ENCODE results near the gene TMX2. TPM values are rescaled to one million over a fixed set of nuclear protein-coding genes. Genes with fewer than 3 reads are reported as not detected.

Gene TMX2
- total and polyA plus RNA-seq, 10 of the 15 experiments (the other 5 are each of a cell fraction or from before 2014, with no cell fraction given), result 64.3 to 134 (median 91.6) TPM

- peak; percentile 20; the same call in 1 of the 2 replicates for TF ChIP-seq E2F4 (IDR thresholded peaks at IDR 0.05; ENCODE audit: low read depth, low read length)
- TF ChIP-seq EGR1 (IDR thresholded peaks at IDR 0.05; ENCODE audit: borderline replicate concordance in 1 of 2, low read depth in 2 of 2, low read length in 2 of 2), result peak; percentile 82 to 85
- no peak for TF ChIP-seq EED (IDR thresholded peaks at IDR 0.05; ENCODE audit: low read depth)
- TF ChIP-seq BACH1 (IDR thresholded peaks at IDR 0.05; ENCODE audit: borderline replicate concordance), result peak; percentile 86
These were observed 44.5 kb upstream of the TMX2 start, which contains the start of gene ZDHHC5 (continued) for GRCh38 chr11:57667736-57668433.

- no TSS peak for BruUV-seq (replicated peaks)
- SMC1A ChIA-PET (ENCODE audit: uncharacterized antibody, unreplicated experiment), result no interaction called here
- in situ Hi-C loops (cut with MboI) (loop anchor here (10.0 kb wide), 1 partner anchor 856 kb away; no protein-coding TSS in a partner anchor), intact Hi-C loops (cut with micrococcal nuclease; ENCODE audit: unreplicated experiment) (loop anchor here (5.0 kb wide), 1 partner anchor 1889 kb away; no protein-coding TSS in a partner anchor)
- H3K27ac ChIP-seq (ENCODE audit: control insufficient read depth, insufficient read depth), result peak overlapping the region; percentile 99
- peak overlapping the region; percentile 90 for H3K4me3 ChIP-seq
- peak overlapping the region; percentile 72 for H2AFZ ChIP-seq (ENCODE audit: control insufficient read depth, low read depth, low read length)
- TF ChIP-seq MLLT1 (IDR thresholded peaks at IDR 0.05) (peak; percentile 62), RUNX3 (IDR thresholded peaks at IDR 0.05; ENCODE audit: low read length) (peak; percentile 27; the same call in 1 of the 2 replicates), NR2C1 (IDR thresholded peaks at IDR 0.05) (no peak), EGR1 (IDR thresholded peaks at IDR 0.05; ENCODE audit: borderline replicate concordance in 1 of 2, low read depth in 2 of 2, low read length in 2 of 2) (peak in 1 of 2 experiments; percentile 39; a peak in 1 of 3 replicates), IRF3 (IDR thresholded peaks at IDR 0.05) (no peak)
- H4K20me1 ChIP-seq (ENCODE audit: control insufficient read depth, insufficient read depth), result peaks cover 7% of the 10 kb centered on the region; the same call in 1 of the 2 replicates
- H3K9me3 ChIP-seq (replicated peaks; ENCODE audit: control insufficient read depth, insufficient read depth, low read length), result no peaks in the 10 kb centered on the region
- FAIRE-seq (no peak), DNase-seq (ENCODE audit: low read depth, low spot score) (no peak), ATAC-seq (peak; percentile 24)
- RAD21 ChIA-PET (ENCODE audit: unreplicated experiment), result interaction anchor here (4.8 kb wide), 1 partner anchor 132 kb away, joined by 22 read pairs; no protein-coding TSS in a partner anchor
- H3K36me3 ChIP-seq (ENCODE audit: control insufficient read depth in 2 of 2, insufficient read depth in 2 of 2, low read length in 1 of 2), result peaks cover 4 to 11% of the 10 kb centered on the region in 2 experiments
- peaks cover 7% of the 10 kb centered on the region for H3K4me1 ChIP-seq (ENCODE audit: control insufficient read depth, insufficient read depth, low read length)
- POLR2A ChIA-PET, result interaction anchor here (1.7 to 2.3 kb wide), 2 partner anchors 10 to 74 kb away, joined by 5 to 7 read pairs; partner anchors contain the start of genes CLP1 and SELENOH
- CTCF ChIA-PET, result interaction anchor here (0.6 to 4.3 kb wide), 2 partner anchors 11 to 132 kb away, joined by 3 to 28 read pairs; partner anchors contain the start of gene CLP1
- peaks cover 54% of the 10 kb centered on the region for H3K79me2 ChIP-seq (ENCODE audit: control insufficient read depth, insufficient read depth, low read length)
- no peaks in the 10 kb centered on the region for H3K27me3 ChIP-seq (replicated peaks in 1 of 2; ENCODE audit: control insufficient read depth in 2 of 2, insufficient read depth in 2 of 2, low read length in 1 of 2)
- H3K4me2 ChIP-seq (ENCODE audit: control insufficient read depth, insufficient read depth), result peak overlapping the region; percentile 87
- H3K9ac ChIP-seq (ENCODE audit: control insufficient read depth, insufficient read depth, low read length), result peak overlapping the region; percentile 89
- 0% methylated on average over 23 of the region's 31 CpGs for WGBS (ENCODE audit: insufficient coverage, insufficient replicate concordance, low lambda C conversion rate, missing lambda C conversion rate)
These were observed 44.0 kb upstream of the TMX2 start for GRCh38 chr11:57668434-57668782.
